ENCODE measurements around the gene NFATC1.

- TF ChIP-seq, protein P1, sequence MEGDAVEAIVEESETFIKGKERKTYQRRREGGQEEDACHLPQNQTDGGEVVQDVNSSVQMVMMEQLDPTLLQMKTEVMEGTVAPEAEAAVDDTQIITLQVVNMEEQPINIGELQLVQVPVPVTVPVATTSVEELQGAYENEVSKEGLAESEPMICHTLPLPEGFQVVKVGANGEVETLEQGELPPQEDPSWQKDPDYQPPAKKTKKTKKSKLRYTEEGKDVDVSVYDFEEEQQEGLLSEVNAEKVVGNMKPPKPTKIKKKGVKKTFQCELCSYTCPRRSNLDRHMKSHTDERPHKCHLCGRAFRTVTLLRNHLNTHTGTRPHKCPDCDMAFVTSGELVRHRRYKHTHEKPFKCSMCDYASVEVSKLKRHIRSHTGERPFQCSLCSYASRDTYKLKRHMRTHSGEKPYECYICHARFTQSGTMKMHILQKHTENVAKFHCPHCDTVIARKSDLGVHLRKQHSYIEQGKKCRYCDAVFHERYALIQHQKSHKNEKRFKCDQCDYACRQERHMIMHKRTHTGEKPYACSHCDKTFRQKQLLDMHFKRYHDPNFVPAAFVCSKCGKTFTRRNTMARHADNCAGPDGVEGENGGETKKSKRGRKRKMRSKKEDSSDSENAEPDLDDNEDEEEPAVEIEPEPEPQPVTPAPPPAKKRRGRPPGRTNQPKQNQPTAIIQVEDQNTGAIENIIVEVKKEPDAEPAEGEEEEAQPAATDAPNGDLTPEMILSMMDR (conservative IDR thresholded peaks at IDR 0.05), result no peak
- TF ChIP-seq ZFX (IDR thresholded peaks at IDR 0.05), result no peak
Measured at GRCh38 chr18:79546781-79547272, 151.1 kb downstream of the NFATC1 start.

All from C4-2B (cell line).